ENCODE data around the gene MRPL20. TPM values are rescaled to one million over a fixed set of nuclear protein-coding genes. Genes with fewer than 3 reads are reported as not detected.

MRPL20 gene
- total RNA-seq, 1 experiment from 2014 or later, result 110 TPM

DNA sequence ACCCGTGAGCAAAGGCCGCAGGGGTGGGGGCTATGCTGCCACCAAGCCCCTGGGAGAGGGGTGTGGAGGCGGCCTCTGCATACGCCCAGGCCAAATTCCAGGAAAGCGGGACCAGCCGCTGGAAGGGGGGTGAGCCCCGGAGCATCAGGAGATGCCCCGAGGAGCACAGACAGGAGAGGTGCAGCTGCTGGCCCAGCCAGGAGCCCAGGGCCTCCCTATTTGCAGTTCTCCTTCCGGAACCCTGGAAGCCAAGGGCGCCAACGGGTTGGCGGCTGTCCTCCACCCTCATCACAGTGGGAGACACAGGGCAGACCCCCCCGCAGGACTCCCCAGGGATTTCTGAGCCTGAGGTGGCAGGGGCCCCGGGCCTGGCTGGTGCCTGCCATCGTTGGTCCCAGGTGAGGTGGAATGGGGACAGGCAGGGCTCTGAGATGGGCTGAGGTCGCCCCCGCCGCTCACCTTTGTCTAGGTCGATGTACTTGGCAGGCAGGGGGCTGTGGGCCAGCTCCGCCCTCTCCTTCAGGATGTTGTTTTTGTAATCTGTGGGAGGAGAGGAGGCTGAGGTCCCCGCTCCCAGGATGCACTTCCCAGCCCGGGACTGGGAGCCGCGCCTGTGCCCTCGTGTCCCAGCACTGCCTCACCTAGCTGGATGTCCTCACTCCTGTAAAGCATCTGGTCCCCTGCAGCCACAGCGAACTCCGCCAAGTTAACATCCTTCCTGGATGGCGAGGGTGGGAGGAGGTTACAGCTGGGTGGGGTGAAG is 53.5 kb downstream of the MRPL20 start:
- ChIA-PET POLR2A (interaction anchor here (0.6 kb wide), 1 partner anchor 80 kb away, joined by 4 read pairs; the partner anchor contains the start of gene UBE2J2), CTCF (no interaction called here)
- Histone ChIP-seq H3K27me3 (replicated peaks; ENCODE audit: control insufficient read depth, insufficient read depth, low read length) (no peaks in the 10 kb centered on the region), H3K4me1 (peaks cover 14% of the 10 kb centered on the region), H3K36me3 (ENCODE audit: control insufficient read depth, insufficient read depth, low read length) (no peaks in the 10 kb centered on the region), H3K9me3 (no peaks in the 10 kb centered on the region), H3K4me3 (ENCODE audit: low read depth, low read length) (peak overlapping the region; percentile 47)
- no peak for DNase-seq
- H3K4me1 Mint-ChIP-seq (ENCODE audit: low read depth, unreplicated experiment), result no peaks in the 10 kb centered on the region
- intact Hi-C loops (cut with micrococcal nuclease; ENCODE audit: unreplicated experiment), result no loop called here
- H3K36me3 Mint-ChIP-seq (ENCODE audit: insufficient read depth, unreplicated experiment), result peaks cover 27% of the 10 kb centered on the region
- TF ChIP-seq, protein P1, sequence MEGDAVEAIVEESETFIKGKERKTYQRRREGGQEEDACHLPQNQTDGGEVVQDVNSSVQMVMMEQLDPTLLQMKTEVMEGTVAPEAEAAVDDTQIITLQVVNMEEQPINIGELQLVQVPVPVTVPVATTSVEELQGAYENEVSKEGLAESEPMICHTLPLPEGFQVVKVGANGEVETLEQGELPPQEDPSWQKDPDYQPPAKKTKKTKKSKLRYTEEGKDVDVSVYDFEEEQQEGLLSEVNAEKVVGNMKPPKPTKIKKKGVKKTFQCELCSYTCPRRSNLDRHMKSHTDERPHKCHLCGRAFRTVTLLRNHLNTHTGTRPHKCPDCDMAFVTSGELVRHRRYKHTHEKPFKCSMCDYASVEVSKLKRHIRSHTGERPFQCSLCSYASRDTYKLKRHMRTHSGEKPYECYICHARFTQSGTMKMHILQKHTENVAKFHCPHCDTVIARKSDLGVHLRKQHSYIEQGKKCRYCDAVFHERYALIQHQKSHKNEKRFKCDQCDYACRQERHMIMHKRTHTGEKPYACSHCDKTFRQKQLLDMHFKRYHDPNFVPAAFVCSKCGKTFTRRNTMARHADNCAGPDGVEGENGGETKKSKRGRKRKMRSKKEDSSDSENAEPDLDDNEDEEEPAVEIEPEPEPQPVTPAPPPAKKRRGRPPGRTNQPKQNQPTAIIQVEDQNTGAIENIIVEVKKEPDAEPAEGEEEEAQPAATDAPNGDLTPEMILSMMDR (IDR thresholded peaks at IDR 0.05; ENCODE audit: insufficient read depth in 1 of 2, low read depth in 1 of 2, low read length in 1 of 2, severe bottlenecking in 1 of 2, unreplicated experiment in 1 of 2), result no peak
- no peaks in the 10 kb centered on the region for H3K9me3 Mint-ChIP-seq (ENCODE audit: unreplicated experiment)
- H3K4me3 Mint-ChIP-seq (ENCODE audit: unreplicated experiment), result peak overlapping the region; percentile 66
- H3K27ac Mint-ChIP-seq (ENCODE audit: unreplicated experiment), result no peak overlapping the region
- H3K27me3 Mint-ChIP-seq (ENCODE audit: insufficient read depth, unreplicated experiment), result no peaks in the 10 kb centered on the region
- BruUV-seq (replicated peaks), result no TSS peak

DNA sequence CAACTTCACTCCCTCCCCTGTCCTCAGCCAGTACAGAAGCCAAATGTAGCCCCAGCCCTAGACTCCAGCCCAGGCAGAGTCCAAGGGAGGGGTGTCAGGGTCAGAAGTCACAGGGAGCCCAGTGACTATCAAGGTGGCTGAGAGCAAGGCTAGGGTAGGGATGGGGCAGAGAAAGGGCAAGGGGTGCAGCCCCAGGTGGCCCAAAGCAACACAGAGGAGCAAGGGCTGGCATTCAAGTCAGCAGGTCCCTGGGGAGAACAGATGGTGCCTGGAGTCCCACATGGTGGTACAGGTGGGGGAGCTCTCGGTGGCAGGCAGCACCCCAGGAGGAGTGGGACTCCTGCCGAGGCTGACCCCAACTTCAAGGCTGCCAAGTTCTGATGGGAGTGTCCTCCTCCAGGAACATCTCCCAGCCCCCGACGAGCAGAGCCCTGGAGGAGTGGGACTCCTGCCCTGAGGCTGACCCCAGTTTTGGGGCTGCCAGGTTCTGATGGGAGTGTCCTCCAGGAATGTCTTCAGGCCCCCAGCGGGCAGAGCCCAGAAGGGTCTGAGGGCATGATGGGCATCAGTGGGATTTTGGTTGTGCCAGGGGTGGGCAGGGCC is 54.2 kb downstream of the MRPL20 start:
- peak overlapping the region; percentile 51 for H3K4me3 Mint-ChIP-seq (ENCODE audit: unreplicated experiment)
- H3K27me3 Mint-ChIP-seq (ENCODE audit: insufficient read depth, unreplicated experiment), result no peaks in the 10 kb centered on the region
- no peak overlapping the region for H3K27ac Mint-ChIP-seq (ENCODE audit: unreplicated experiment)
- H3K4me3 ChIP-seq (ENCODE audit: low read depth, low read length), result no peak overlapping the region
- TF ChIP-seq, protein P1 (IDR thresholded peaks at IDR 0.05; ENCODE audit: insufficient read depth in 1 of 2, low read depth in 1 of 2, low read length in 1 of 2, severe bottlenecking in 1 of 2, unreplicated experiment in 1 of 2), result no peak
- H3K4me1 Mint-ChIP-seq (ENCODE audit: low read depth, unreplicated experiment), result no peaks in the 10 kb centered on the region
- no peak for DNase-seq
- CTCF ChIA-PET, result no interaction called here
- BruUV-seq (replicated peaks), result no TSS peak
- H3K4me1 ChIP-seq, result peaks cover 13% of the 10 kb centered on the region
- intact Hi-C loops (cut with micrococcal nuclease; ENCODE audit: unreplicated experiment), result no loop called here
- H3K36me3 ChIP-seq (ENCODE audit: control insufficient read depth, insufficient read depth, low read length), result no peaks in the 10 kb centered on the region
- H3K36me3 Mint-ChIP-seq (ENCODE audit: insufficient read depth, unreplicated experiment), result peaks cover 20% of the 10 kb centered on the region
- no peaks in the 10 kb centered on the region for H3K9me3 ChIP-seq
- H3K27me3 ChIP-seq (replicated peaks; ENCODE audit: control insufficient read depth, insufficient read depth, low read length), result no peaks in the 10 kb centered on the region
- POLR2A ChIA-PET, result interaction anchor here (0.6 kb wide), 1 partner anchor 79 kb away, joined by 4 read pairs; the partner anchor contains the start of gene UBE2J2
- no peaks in the 10 kb centered on the region for H3K9me3 Mint-ChIP-seq (ENCODE audit: unreplicated experiment)

Other genes starting within 250 kb of the MRPL20 start
- 0.29 and 1.2 TPM in 2 replicates for gene TTLL10, start 233.4 kb downstream of the MRPL20 start, total RNA-seq (2022)
- not detected in 2 replicates for gene TNFRSF18, start 200.7 kb downstream of the MRPL20 start, total RNA-seq (2022)
- gene TNFRSF4, start 193.1 kb downstream of the MRPL20 start, total RNA-seq (2022), result not detected in 2 replicates
- gene SDF4, start 175.3 kb downstream of the MRPL20 start, total RNA-seq (2022), result 138 and 140 TPM in 2 replicates
- gene B3GALT6, start 175.1 kb downstream of the MRPL20 start, total RNA-seq (2022), result 24.8 and 25.3 TPM in 2 replicates
- gene C1QTNF12, start 160.6 kb downstream of the MRPL20 start, total RNA-seq (2022), result 3.4 and 3.7 TPM in 2 replicates
- 57.2 and 62.7 TPM in 2 replicates for gene UBE2J2, start 133.4 kb downstream of the MRPL20 start, total RNA-seq (2022)
- 1.0 and 2.8 TPM in 2 replicates for gene SCNN1D, start 126.9 kb downstream of the MRPL20 start, total RNA-seq (2022)
- gene ACAP3, start 99.4 kb downstream of the MRPL20 start, total RNA-seq (2022), result 46.6 and 48.5 TPM in 2 replicates
- gene PUSL1, start 98.7 kb downstream of the MRPL20 start, total RNA-seq (2022), result 39.8 and 43.8 TPM in 2 replicates
- 103 and 115 TPM in 2 replicates for gene INTS11, start 82.6 kb downstream of the MRPL20 start, total RNA-seq (2022)
- 16.2 and 16.8 TPM in 2 replicates for gene CPTP, start 82.5 kb downstream of the MRPL20 start, total RNA-seq (2022)
- 0.09 and 0.29 TPM in 2 replicates for gene TAS1R3, start 76.0 kb downstream of the MRPL20 start, total RNA-seq (2022)
- gene DVL1, start 57.9 kb downstream of the MRPL20 start, total RNA-seq (2022), result 40.6 and 43.0 TPM in 2 replicates
- 4.9 and 5.0 TPM in 2 replicates for gene MXRA8, start 48.7 kb downstream of the MRPL20 start, total RNA-seq (2022)
- 187 and 200 TPM in 2 replicates for gene AURKAIP1, start 32.1 kb downstream of the MRPL20 start, total RNA-seq (2022)
- gene CCNL2, start 8.0 kb downstream of the MRPL20 start, total RNA-seq (2022), result 145 and 147 TPM in 2 replicates
- gene ANKRD65, start 14.0 kb upstream of the MRPL20 start, total RNA-seq (2022), result 1.6 and 3.2 TPM in 2 replicates
- 73.7 and 74.7 TPM in 2 replicates for gene VWA1, start 28.4 kb upstream of the MRPL20 start, total RNA-seq (2022)
- gene ATAD3C, start 42.4 kb upstream of the MRPL20 start, total RNA-seq (2022), result 0.84 and 0.95 TPM in 2 replicates
- gene ATAD3B, start 64.5 kb upstream of the MRPL20 start, total RNA-seq (2022), result 48.1 and 54.7 TPM in 2 replicates
- 58.6 and 67.3 TPM in 2 replicates for gene ATAD3A, start 104.9 kb upstream of the MRPL20 start, total RNA-seq (2022)
- 1.0 and 1.2 TPM in 2 replicates for gene TMEM240, start 133.3 kb upstream of the MRPL20 start, total RNA-seq (2022)
- gene SSU72, start 167.6 kb upstream of the MRPL20 start, total RNA-seq (2022), result 91.5 and 96.2 TPM in 2 replicates
- gene FNDC10, start 192.8 kb upstream of the MRPL20 start, total RNA-seq (2022), result 13.6 and 15.6 TPM in 2 replicates
- 31.9 and 32.4 TPM in 2 replicates for gene MIB2, start 208.2 kb upstream of the MRPL20 start, total RNA-seq (2022)
- 3.7 and 6.0 TPM in 2 replicates for gene MMP23B, start 224.9 kb upstream of the MRPL20 start, total RNA-seq (2022)